Neural cell (in vitro differentiated cells): Measurements from ENCODE around the gene SPAAR.

Experiments
- CTCF ChIP-seq: fragments of 450-650 bp; IDR thresholded peaks from 2 replicates; pipeline ENCODE4 v1.5.1; 2014; ENCODE audit warnings: antibody characterized with exemption, mild to moderate bottlenecking, moderate library complexity; ENCODE audit not compliant: poor library complexity, severe bottlenecking
- EP300 ChIP-seq: fragments of 450-650 bp; conservative IDR thresholded peaks from 2 replicates; pipeline ENCODE4 v1.6.1; 2014; ENCODE audit warnings: antibody characterized with exemption, mild to moderate bottlenecking, moderate library complexity; ENCODE audit not compliant: poor library complexity, severe bottlenecking
- EZH2 ChIP-seq: fragments of 200-600, 300-800 bp; shearing (Covaris generic), sonication (generic); IDR thresholded peaks from 2 replicates; pipeline ENCODE4 v1.6.1; 2014; ENCODE audit warnings: antibody characterized with exemption, low read length, borderline replicate concordance, mild to moderate bottlenecking; ENCODE audit not compliant: insufficient read depth, poor library complexity, severe bottlenecking
- POLR2AphosphoS5 ChIP-seq: IDR thresholded peaks from 2 replicates; pipeline ENCODE4 v1.6.1; 2012
- RAD21 ChIP-seq: fragments of 450-650 bp; conservative IDR thresholded peaks from 2 replicates; pipeline ENCODE4 v1.6.1; 2014; ENCODE audit warnings: antibody characterized with exemption, mild to moderate bottlenecking, moderate library complexity
- SMC3 ChIP-seq: fragments of 450-650 bp; conservative IDR thresholded peaks from 2 replicates; pipeline ENCODE4 v1.6.1; 2014; ENCODE audit warnings: antibody characterized with exemption, mild to moderate bottlenecking, moderate library complexity; ENCODE audit not compliant: poor library complexity

GRCh38 chr9:35870351-35870923 is 38.9 kb upstream of the SPAAR start, which contains the start of gene OR13J1:
- TF ChIP-seq EP300: no peak
- no peak for TF ChIP-seq CTCF
- no peak for TF ChIP-seq POLR2AphosphoS5
- TF ChIP-seq EZH2: no peak
- TF ChIP-seq RAD21: no peak
- TF ChIP-seq SMC3: no peak
